Measurements from ENCODE around the gene CCNY. TPM values are rescaled to one million over a fixed set of nuclear protein-coding genes. Genes with fewer than 3 reads are reported as not detected.

Gene CCNY
- total and polyA plus RNA-seq, 9 donors, result 48.0 to 99.6 (median 89.1) TPM

DNA sequence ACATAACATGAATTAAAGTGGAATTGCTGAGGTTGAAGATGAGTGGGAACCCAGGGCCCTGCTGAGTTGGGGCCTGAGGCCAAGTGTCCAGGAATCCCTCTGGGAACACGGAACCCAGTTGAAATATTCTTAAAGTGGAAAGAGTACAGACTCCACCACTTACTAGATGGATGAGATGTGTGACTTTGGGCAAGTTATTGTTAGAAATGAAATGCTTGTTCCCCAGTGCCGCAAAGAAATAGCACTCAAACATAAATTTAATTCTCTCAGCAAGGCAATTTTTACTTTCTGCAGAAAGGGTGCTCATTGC, 54.5 kb downstream of the CCNY start:
- WGBS (ENCODE audit: insufficient coverage), result no CpG with 5 or more reads among the region's 2 CpGs
- Histone ChIP-seq H3K9me3 (replicated peaks; ENCODE audit: control insufficient read depth, low read depth, low read length) (peaks cover 9% of the 10 kb centered on the region), H3K36me3 (ENCODE audit: control insufficient read depth, insufficient read depth, low read length) (no peaks in the 10 kb centered on the region), H3K27ac (ENCODE audit: low read length) (no peak overlapping the region), H3K27me3 (ENCODE audit: control insufficient read depth, insufficient read depth, low read length) (no peaks in the 10 kb centered on the region), H3K4me3 (ENCODE audit: low read length) (no peak overlapping the region), H3K4me1 (ENCODE audit: control insufficient read depth, insufficient read depth, low read length) (peaks cover 38% of the 10 kb centered on the region)
- DNase-seq, result no peak

DNA sequence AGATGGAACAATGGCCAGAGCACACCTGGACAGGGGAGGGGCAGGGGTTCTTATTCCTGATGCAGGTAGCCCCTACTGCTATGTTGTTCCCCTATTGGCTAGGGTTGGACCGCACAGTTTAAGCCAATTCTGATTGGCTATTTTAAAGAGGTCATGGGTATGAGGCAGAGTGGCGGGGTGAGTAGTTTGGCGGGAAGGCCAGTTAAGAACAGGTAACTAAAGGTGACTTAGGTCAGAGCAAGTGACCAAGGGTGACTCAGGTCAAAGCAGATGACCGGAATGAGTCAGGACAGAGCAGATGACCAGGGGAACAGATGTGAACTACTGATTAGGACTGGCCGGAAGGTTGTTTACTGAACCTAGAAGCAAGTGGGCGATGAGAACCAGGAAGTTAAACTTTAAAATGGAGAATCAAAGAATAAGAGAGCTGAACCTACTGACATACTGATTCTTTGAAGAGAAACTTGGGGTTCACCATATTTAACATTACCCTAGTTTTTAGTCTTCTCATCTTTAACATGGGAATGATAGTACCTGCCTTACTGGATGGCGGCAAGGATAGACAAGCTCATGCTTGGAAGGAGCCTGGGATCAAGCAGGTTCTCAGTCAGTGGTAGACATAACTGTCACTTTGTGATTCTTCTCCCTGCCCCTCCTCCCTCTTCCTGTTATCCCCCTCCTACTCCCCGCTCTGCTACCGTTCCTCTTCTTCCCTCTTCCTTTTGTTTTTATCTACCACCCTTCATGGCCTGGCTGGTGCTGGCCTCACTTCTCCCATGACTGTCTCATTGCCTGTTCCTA, 55.0 kb downstream of the CCNY start:
- Histone ChIP-seq H3K36me3 (ENCODE audit: control insufficient read depth, insufficient read depth, low read length) (no peaks in the 10 kb centered on the region), H3K27ac (ENCODE audit: low read length) (no peak overlapping the region), H3K27me3 (ENCODE audit: control insufficient read depth, insufficient read depth, low read length) (no peaks in the 10 kb centered on the region), H3K4me1 (ENCODE audit: control insufficient read depth, insufficient read depth, low read length) (peaks cover 43% of the 10 kb centered on the region), H3K4me3 (ENCODE audit: low read length) (no peak overlapping the region), H3K9me3 (replicated peaks; ENCODE audit: control insufficient read depth, low read depth, low read length) (peaks cover 9% of the 10 kb centered on the region)
- 88% methylated on average over 6 of the region's 9 CpGs for WGBS (ENCODE audit: insufficient coverage)
- DNase-seq, result no peak

DNA sequence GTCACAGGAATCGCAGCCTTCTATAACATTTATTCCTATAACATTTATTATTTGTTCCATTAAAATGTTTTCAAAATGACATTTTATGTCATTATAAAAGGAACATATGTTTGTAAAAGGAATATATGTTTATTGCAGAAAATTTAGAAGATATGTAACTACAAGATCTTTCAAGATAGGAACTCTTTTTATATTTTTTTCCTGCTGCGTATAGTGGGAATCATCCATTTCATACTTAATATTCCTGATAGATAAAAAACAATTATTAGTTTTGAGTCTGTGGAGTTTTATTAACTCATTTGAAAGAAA, 55.6 kb downstream of the CCNY start:
- Histone ChIP-seq H3K4me3 (ENCODE audit: low read length) (no peak overlapping the region), H3K27ac (ENCODE audit: low read length) (no peak overlapping the region), H3K4me1 (ENCODE audit: control insufficient read depth, insufficient read depth, low read length) (peaks cover 47% of the 10 kb centered on the region), H3K27me3 (ENCODE audit: control insufficient read depth, insufficient read depth, low read length) (no peaks in the 10 kb centered on the region), H3K36me3 (ENCODE audit: control insufficient read depth, insufficient read depth, low read length) (no peaks in the 10 kb centered on the region), H3K9me3 (replicated peaks; ENCODE audit: control insufficient read depth, low read depth, low read length) (peaks cover 9% of the 10 kb centered on the region)
- WGBS (ENCODE audit: insufficient coverage), result no CpG with 5 or more reads among the region's 2 CpGs
- no peak for DNase-seq

DNA sequence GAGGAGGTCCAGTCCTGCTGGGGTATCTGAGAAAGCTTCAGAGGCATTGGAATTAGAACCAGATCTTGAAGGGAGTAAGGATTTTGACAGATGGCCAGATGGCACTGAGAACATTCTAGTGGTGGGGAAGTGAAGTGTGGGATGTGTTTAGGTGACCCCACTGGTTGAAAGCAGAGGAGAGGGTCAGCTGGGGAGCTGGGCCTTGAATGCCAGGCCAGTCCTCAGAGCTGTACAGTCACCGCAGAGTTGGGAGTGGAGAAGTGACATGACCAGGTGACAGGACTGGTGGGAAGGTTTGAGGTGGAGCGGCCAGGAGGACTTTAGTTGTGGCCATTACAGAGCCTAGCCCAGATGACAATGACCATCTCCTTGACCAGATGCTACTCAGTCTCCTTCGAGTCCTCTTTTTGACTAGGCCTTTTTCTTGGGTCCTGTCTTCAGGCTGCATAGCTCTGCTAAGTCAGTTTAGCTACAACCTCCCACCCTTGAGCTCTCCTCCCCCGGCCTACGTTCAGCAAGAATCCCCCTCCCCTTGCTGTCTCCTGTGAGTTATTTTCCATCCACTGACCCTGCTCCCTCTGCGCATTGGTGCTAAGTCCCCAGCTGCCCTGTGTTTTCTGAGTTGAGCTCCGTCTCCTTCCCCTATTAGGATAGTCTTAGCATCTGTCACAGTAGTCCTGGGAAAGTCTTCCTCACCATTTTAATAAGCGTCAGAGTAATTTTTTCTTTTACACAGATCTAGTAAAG, 56.3 kb downstream of the CCNY start:
- WGBS (ENCODE audit: insufficient coverage), result 67% methylated on average over 5 of the region's 8 CpGs
- no peak overlapping the region for H3K27ac ChIP-seq (ENCODE audit: low read length)
- DNase-seq, result no peak
- H3K4me3 ChIP-seq (ENCODE audit: low read length), result no peak overlapping the region
- H3K9me3 ChIP-seq (replicated peaks; ENCODE audit: control insufficient read depth, low read depth, low read length), result peaks cover 9% of the 10 kb centered on the region
- H3K4me1 ChIP-seq (ENCODE audit: control insufficient read depth, insufficient read depth, low read length), result peaks cover 50% of the 10 kb centered on the region
- no peaks in the 10 kb centered on the region for H3K27me3 ChIP-seq (ENCODE audit: control insufficient read depth, insufficient read depth, low read length)
- H3K36me3 ChIP-seq (ENCODE audit: control insufficient read depth, insufficient read depth, low read length), result no peaks in the 10 kb centered on the region

DNA sequence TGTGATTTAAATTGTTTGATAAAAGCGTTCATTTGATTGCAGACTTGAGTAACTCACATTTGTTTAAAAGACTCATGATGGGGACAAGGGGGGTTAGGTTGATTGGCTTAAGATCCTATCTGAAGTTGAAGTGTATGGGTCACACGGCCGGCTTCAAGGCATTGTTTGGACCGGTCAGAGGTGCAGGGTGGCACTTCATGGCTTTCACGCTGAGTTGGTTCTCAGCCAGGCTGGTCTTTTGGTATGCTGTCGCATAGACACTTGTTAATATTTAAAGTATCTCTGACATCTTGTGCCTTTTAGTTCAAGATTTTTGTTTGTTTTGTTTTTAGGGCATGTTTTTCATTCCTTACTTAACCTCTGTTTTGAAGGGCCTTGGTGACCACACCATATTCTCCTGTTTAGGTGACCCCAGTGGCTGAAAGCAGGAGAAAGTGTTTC, 58.1 kb downstream of the CCNY start:
- Histone ChIP-seq H3K4me1 (ENCODE audit: control insufficient read depth, insufficient read depth, low read length) (peaks cover 63% of the 10 kb centered on the region), H3K27me3 (ENCODE audit: control insufficient read depth, insufficient read depth, low read length) (no peaks in the 10 kb centered on the region), H3K27ac (ENCODE audit: low read length) (no peak overlapping the region), H3K9me3 (replicated peaks; ENCODE audit: control insufficient read depth, low read depth, low read length) (peaks cover 7% of the 10 kb centered on the region), H3K36me3 (ENCODE audit: control insufficient read depth, insufficient read depth, low read length) (no peaks in the 10 kb centered on the region), H3K4me3 (ENCODE audit: low read length) (no peak overlapping the region)
- 67% methylated on average over 4 of the region's 6 CpGs for WGBS (ENCODE audit: insufficient coverage)
- DNase-seq, result no peak

DNA sequence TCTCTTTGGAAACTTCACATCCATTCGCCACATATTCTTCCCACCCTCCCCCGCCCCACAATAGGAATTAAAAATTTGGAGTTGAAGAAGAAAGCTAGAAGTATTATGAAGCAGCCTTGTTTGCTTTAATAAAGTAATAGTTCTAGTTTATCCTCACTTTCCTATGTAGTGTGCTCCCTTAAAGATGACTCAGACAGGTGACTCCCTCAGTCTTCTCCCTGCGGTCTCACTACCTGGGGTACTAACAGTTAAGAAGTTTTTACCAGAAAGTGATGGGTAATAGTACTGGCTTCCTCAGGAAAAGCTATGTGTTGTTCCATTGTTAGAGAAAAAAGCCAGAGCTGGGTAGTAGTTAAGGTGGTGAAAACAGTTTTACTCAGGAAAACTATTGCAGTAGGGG, 58.6 kb downstream of the CCNY start:
- no peaks in the 10 kb centered on the region for H3K27me3 ChIP-seq (ENCODE audit: control insufficient read depth, insufficient read depth, low read length)
- no peak for DNase-seq
- H3K36me3 ChIP-seq (ENCODE audit: control insufficient read depth, insufficient read depth, low read length), result no peaks in the 10 kb centered on the region
- H3K4me3 ChIP-seq (ENCODE audit: low read length), result no peak overlapping the region
- H3K4me1 ChIP-seq (ENCODE audit: control insufficient read depth, insufficient read depth, low read length), result peaks cover 66% of the 10 kb centered on the region
- H3K9me3 ChIP-seq (replicated peaks; ENCODE audit: control insufficient read depth, low read depth, low read length), result peaks cover 7% of the 10 kb centered on the region
- WGBS (ENCODE audit: insufficient coverage), result no CpG with 5 or more reads among the region's 3 CpGs
- H3K27ac ChIP-seq (ENCODE audit: low read length), result no peak overlapping the region

DNA sequence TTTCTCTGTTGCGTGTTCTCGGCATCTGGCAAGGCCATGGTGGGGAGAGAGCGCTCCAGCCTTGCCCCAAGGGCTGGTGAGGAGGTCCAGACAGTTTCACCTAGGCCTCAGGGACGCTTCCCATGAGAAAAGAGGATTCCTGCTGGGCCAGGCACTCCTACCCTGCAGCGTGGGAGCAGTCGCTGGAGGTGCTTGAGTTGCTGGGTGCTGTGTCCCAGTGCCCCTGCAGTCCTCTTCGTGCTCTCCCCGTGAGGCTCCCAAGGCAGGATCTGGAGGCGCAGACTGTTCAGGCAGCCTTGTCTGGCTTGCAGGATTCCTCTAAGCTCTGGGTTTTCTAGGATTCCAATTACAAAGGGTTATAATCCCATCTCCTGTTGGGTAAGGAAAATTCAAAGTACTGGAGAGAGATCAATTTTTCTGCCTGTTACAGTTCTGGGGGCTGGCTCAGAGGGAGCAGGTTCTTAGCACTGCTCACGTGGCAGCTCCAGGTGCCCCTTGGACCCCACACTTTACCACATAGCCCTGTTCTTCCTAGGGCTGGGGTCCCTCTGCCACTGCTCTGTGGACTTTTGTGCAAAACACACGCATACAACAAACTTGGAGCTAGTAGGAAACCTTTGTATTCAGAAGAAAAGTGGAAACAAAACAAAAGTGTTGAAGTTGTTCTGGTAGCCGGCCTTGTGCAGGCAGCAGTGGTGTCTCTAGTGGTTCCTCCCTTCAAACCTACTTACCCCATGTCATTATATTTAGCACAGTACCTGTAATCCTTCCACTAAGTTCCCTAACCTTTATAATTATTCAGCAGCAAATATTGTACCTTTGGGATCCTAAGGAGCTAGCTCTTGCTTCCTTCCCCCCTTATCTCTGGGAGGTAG, 60.5 kb downstream of the CCNY start:
- WGBS (ENCODE audit: insufficient coverage), result 66% methylated on average over 8 of the region's 12 CpGs
- Histone ChIP-seq H3K27me3 (ENCODE audit: control insufficient read depth, insufficient read depth, low read length) (no peaks in the 10 kb centered on the region), H3K4me1 (ENCODE audit: control insufficient read depth, insufficient read depth, low read length) (peaks cover 78% of the 10 kb centered on the region), H3K27ac (ENCODE audit: low read length) (no peak overlapping the region), H3K9me3 (replicated peaks; ENCODE audit: control insufficient read depth, low read depth, low read length) (no peaks in the 10 kb centered on the region), H3K36me3 (ENCODE audit: control insufficient read depth, insufficient read depth, low read length) (no peaks in the 10 kb centered on the region), H3K4me3 (ENCODE audit: low read length) (no peak overlapping the region)
- no peak for DNase-seq

DNA sequence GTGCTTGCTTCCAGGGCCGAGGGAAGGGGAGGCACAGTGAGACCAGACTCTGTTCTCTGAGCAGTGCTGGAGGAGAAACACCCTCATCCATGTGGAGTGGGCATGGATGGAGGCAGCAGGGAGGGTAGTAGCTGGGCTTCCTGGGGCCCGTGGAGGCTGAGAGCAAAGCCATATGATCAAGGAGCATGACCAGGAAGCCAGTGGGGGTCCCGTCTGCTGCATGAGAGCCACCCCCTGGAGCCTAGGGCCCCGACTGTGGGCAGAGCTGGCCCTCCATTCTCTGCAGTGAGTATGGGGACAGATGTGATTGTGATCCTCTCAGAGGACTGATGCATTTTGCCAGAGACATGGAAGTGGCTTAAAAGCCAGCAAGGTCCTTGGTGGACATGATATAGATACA, 61.6 kb downstream of the CCNY start:
- Histone ChIP-seq H3K4me1 (ENCODE audit: control insufficient read depth, insufficient read depth, low read length) (peaks cover 70% of the 10 kb centered on the region), H3K9me3 (replicated peaks; ENCODE audit: control insufficient read depth, low read depth, low read length) (no peaks in the 10 kb centered on the region), H3K27me3 (ENCODE audit: control insufficient read depth, insufficient read depth, low read length) (no peaks in the 10 kb centered on the region), H3K36me3 (ENCODE audit: control insufficient read depth, insufficient read depth, low read length) (no peaks in the 10 kb centered on the region), H3K4me3 (ENCODE audit: low read length) (no peak overlapping the region), H3K27ac (ENCODE audit: low read length) (no peak overlapping the region)
- WGBS (ENCODE audit: insufficient coverage), result 65% methylated on average over 4 of the region's 4 CpGs
- no peak for DNase-seq

DNA sequence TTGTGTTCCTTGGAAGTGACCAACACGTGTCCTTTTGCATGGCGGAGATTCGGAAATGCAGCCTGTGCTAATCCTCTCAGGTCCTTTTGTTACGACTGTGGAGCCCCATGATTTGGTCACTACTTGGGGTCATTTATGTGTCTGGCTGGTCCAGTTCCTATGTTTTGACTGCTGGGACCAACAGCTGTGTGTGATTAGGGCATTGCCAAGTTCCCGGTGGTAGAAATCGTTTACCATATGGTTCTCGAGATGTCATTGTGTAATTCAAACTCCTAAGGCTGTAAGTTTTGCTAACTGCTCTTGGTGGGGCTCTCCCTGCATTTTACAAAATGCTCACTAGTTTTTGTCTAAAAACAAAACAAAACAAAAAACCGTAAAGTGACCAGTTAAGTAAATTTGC, 62.0 kb downstream of the CCNY start:
- Histone ChIP-seq H3K27ac (ENCODE audit: low read length) (no peak overlapping the region), H3K9me3 (replicated peaks; ENCODE audit: control insufficient read depth, low read depth, low read length) (no peaks in the 10 kb centered on the region), H3K27me3 (ENCODE audit: control insufficient read depth, insufficient read depth, low read length) (no peaks in the 10 kb centered on the region), H3K36me3 (ENCODE audit: control insufficient read depth, insufficient read depth, low read length) (no peaks in the 10 kb centered on the region), H3K4me1 (ENCODE audit: control insufficient read depth, insufficient read depth, low read length) (peaks cover 68% of the 10 kb centered on the region), H3K4me3 (ENCODE audit: low read length) (no peak overlapping the region)
- 25% methylated on average over 4 of the region's 8 CpGs for WGBS (ENCODE audit: insufficient coverage)
- DNase-seq, result peak; percentile 65

DNA sequence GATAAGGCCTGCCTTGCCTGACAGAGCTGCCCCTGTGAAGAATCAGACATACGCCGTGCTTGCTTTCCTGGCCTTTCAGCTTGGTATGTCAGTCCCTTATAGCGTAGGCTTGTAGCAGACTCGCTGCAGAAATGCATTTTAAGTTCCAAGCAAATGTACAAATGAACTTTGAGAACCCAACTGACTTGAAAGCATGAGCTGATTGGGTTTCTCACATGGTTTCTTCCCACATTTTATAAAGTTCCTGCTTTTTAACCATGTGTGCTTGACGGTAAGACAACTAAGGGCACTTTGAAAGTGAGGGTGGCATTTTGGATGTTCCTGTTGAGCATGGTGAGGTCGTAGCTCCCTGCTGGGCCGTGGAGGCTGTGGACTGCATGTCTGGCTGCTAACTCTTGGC, 62.6 kb downstream of the CCNY start:
- Histone ChIP-seq H3K4me3 (ENCODE audit: low read length) (no peak overlapping the region), H3K36me3 (ENCODE audit: control insufficient read depth, insufficient read depth, low read length) (no peaks in the 10 kb centered on the region), H3K27ac (ENCODE audit: low read length) (no peak overlapping the region), H3K4me1 (ENCODE audit: control insufficient read depth, insufficient read depth, low read length) (peaks cover 64% of the 10 kb centered on the region), H3K9me3 (replicated peaks; ENCODE audit: control insufficient read depth, low read depth, low read length) (no peaks in the 10 kb centered on the region), H3K27me3 (ENCODE audit: control insufficient read depth, insufficient read depth, low read length) (no peaks in the 10 kb centered on the region)
- no peak for DNase-seq
- WGBS (ENCODE audit: insufficient coverage), result 65% methylated on average over 4 of the region's 7 CpGs

All from muscle of leg (tissue), 11 donors.